PFSK-1 (cell line): Measurements from ENCODE around the gene ALDOC.

Source experiments
- POLR2AphosphoS5 ChIP-seq: IDR thresholded peaks from 2 replicates; pipeline ENCODE4 v1.6.1; 2012; ENCODE audit warnings: low read depth, mild to moderate bottlenecking, control low read depth, low read length, moderate library complexity
- REST ChIP-seq, 2 experiments: IDR thresholded peaks; 2 replicates each; pipeline versions ENCODE4 v1.6.1 to v1.8.0; 2011 to 2012; ENCODE audit warnings: low read depth in 2 of 2, low read length in 2 of 2, control low read depth in 1 of 2, inconsistent platforms in 1 of 2, mild to moderate bottlenecking in 1 of 2, moderate library complexity in 1 of 2; ENCODE audit not compliant: insufficient read depth in 1 of 2
- SIN3A ChIP-seq: IDR thresholded peaks from 2 replicates; pipeline ENCODE4 v1.6.1; 2012; ENCODE audit warnings: mild to moderate bottlenecking, low read length, moderate library complexity, borderline replicate concordance; ENCODE audit not compliant: insufficient read depth
- TAF1 ChIP-seq: IDR thresholded peaks from 2 replicates; pipeline ENCODE4 v1.6.1; 2012; ENCODE audit warnings: low read length, control low read depth, borderline replicate concordance; ENCODE audit not compliant: insufficient read depth

- TF ChIP-seq POLR2AphosphoS5 (no peak), TAF1 (no peak), SIN3A (no peak), REST (IDR thresholded peaks at IDR 0.05; ENCODE audit: insufficient read depth in 1 of 2, low read depth in 2 of 2, low read length in 2 of 2) (no peak)
Measured at GRCh38 chr17:28523876-28524275, 52.8 kb downstream of the ALDOC start.
